ENCODE results near the gene TTC17.

DNA sequence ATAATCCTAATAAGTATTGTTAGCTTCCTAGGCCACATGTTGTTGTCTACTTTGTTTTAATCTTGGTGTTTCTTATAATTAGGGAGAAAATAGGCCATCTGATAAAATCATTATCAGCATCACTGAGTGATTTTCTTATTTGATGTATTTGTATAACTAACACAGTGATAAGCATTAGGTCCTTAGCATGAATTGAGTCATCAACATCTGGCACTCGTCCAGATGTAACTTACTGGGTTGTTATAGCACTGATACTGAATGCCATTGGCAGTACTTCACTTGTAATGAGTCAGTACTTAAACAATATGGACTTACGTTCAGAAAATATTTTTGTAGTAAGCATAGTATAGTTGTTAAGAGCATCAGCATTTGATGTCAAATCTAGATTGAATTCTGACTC lies 30.7 kb upstream of the TTC17 start:
- TF ChIP-seq, protein P1, sequence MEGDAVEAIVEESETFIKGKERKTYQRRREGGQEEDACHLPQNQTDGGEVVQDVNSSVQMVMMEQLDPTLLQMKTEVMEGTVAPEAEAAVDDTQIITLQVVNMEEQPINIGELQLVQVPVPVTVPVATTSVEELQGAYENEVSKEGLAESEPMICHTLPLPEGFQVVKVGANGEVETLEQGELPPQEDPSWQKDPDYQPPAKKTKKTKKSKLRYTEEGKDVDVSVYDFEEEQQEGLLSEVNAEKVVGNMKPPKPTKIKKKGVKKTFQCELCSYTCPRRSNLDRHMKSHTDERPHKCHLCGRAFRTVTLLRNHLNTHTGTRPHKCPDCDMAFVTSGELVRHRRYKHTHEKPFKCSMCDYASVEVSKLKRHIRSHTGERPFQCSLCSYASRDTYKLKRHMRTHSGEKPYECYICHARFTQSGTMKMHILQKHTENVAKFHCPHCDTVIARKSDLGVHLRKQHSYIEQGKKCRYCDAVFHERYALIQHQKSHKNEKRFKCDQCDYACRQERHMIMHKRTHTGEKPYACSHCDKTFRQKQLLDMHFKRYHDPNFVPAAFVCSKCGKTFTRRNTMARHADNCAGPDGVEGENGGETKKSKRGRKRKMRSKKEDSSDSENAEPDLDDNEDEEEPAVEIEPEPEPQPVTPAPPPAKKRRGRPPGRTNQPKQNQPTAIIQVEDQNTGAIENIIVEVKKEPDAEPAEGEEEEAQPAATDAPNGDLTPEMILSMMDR (IDR thresholded peaks at IDR 0.05; ENCODE audit: insufficient read depth, low read length, poor library complexity, severe bottlenecking): no peak
- TF ChIP-seq EZH2phosphoT487 (conservative IDR thresholded peaks at IDR 0.05; ENCODE audit: low read length): no peak

All from SU-DHL-6 (cell line).